Mononuclear cell (primary cell): Measurements from ENCODE around the gene CCM2. TPM values are rescaled to one million over a fixed set of nuclear protein-coding genes. Genes with fewer than 3 reads are reported as not detected.

Experiments used
- H3K27me3 ChIP-seq: 2 replicates; pipeline ENCODE4 v1.6.0; 2011; ENCODE audit warnings: low read length, control low read depth; ENCODE audit not compliant: insufficient read depth
- H3K4me1 ChIP-seq: 2 replicates; pipeline ENCODE4 v1.5.1; 2011; ENCODE audit warnings: mild to moderate bottlenecking, low read length, control low read depth; ENCODE audit not compliant: insufficient read depth
- H3K4me3 ChIP-seq: 2 replicates; pipeline ENCODE4 v1.5.1; 2011; ENCODE audit warnings: mild to moderate bottlenecking, low read length, moderate library complexity
- H3K9me3 ChIP-seq: 2 replicates; pipeline ENCODE4 v1.5.1; 2011; ENCODE audit warnings: low read depth, mild to moderate bottlenecking, control low read depth, low read length
- total RNA-seq: library from RNA; depleted of rRNA; stranded (reverse); fragments of >200 nt; gene quantifications from one replicate; pipeline ENCODE4 v1.2.3, GENCODE V29; 2012

Gene CCM2
- total RNA-seq, 1 donor = 35.7 TPM

GRCh38 chr7:45044338-45044737, 44.3 kb downstream of the CCM2 start:
- no peaks in the 10 kb centered on the region for H3K9me3 ChIP-seq
- no peaks in the 10 kb centered on the region for H3K27me3 ChIP-seq
- H3K4me3 ChIP-seq = no peak overlapping the region
- no peaks in the 10 kb centered on the region for H3K4me1 ChIP-seq

DNA sequence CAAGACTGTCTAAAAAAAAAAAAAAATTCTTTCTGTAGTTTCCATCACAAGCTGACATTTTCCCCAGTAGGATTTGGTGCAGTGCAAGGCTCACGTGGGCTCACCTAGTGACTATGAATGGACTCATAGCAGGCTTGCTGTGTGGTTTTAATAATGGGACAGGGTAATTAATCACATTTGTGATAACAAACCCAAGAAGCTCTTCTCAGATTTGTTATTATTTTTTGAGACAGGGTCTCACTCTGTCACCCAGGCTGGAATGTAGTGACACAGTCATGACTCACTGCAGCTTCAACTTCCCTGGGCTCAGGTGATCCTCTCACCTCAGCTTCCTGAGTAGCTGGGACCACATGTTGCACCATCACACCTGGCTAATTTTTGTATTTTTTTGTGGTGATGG, 48.7 kb downstream of the CCM2 start:
- H3K4me3 ChIP-seq = no peak overlapping the region
- H3K27me3 ChIP-seq = no peaks in the 10 kb centered on the region
- H3K4me1 ChIP-seq = peaks cover 9% of the 10 kb centered on the region
- H3K9me3 ChIP-seq = no peaks in the 10 kb centered on the region

DNA sequence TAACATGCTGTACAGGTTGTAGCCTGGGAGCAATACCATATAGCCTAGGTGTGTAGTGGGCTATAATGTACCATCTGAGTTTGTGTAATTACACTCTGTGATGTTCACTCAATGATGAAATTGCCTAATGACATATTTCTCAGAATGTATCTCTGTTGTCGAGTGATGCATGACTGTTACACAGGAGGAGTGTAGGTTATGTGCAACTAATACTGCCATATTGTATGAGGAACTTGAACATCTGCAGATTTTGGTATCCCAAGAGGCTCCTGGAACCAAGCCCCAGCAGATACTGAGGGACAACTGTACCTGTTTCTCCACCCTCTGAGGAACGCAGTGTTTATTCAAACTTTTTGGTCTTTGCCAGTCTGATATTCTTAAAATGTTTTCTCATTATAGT, 50.2 kb downstream of the CCM2 start:
- peaks cover 9% of the 10 kb centered on the region for H3K4me1 ChIP-seq
- no peak overlapping the region for H3K4me3 ChIP-seq

GRCh38 chr7:45052011-45052410, 52.0 kb downstream of the CCM2 start:
- Histone ChIP-seq H3K4me3 (no peak overlapping the region), H3K9me3 (no peaks in the 10 kb centered on the region), H3K4me1 (peaks cover 10% of the 10 kb centered on the region), H3K27me3 (no peaks in the 10 kb centered on the region)

More for the DNA sequence above, 50.2 kb downstream of the CCM2 start:
- Histone ChIP-seq H3K27me3 (no peaks in the 10 kb centered on the region), H3K9me3 (no peaks in the 10 kb centered on the region)

- no peak overlapping the region for H3K4me3 ChIP-seq
- no peaks in the 10 kb centered on the region for H3K9me3 ChIP-seq
- H3K4me1 ChIP-seq = peaks cover 20% of the 10 kb centered on the region
- no peaks in the 10 kb centered on the region for H3K27me3 ChIP-seq
Observed at GRCh38 chr7:45053401-45053800, 53.4 kb downstream of the CCM2 start.

DNA sequence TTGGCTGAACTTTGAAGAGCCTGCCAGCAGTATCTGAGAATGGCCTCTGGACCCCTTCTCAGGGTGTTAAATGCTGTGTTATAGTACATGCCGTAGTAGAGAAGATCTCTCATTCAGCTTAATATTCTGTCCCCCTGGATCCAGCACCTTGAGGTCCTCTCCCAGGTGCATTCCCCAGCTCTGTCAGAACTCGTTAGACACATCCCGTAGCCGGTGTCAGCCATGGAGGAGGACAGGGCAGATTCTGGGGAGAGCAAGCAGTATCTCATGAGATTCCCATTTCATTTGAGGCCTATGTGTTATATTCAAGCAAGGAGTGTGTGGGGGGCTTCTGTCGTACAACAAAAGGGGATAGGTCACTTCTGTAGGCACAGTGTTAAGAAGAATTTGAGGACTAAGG, 53.9 kb downstream of the CCM2 start:
- peaks cover 20% of the 10 kb centered on the region for H3K4me1 ChIP-seq

DNA sequence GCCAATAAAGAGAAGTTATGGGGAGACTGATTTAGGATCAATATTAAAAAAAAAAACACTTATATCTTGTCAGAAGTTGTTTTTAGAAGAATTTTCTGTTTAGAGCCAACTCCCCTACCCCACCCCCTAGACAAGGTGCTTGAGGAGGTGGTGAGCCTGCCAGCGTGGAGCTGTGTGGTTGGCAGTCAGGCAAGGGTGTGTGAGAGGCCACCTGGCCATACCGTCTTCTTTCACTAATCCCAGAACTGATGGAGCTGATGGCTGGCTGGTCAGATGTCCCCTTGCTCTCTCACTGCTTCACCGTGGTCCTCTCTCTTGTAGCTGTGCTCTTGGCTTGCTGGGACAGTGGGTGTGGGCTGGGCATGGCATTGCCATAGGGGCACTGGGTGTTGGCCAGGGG, 54.4 kb downstream of the CCM2 start:
- H3K27me3 ChIP-seq = no peaks in the 10 kb centered on the region
- H3K9me3 ChIP-seq = no peaks in the 10 kb centered on the region
- no peak overlapping the region for H3K4me3 ChIP-seq
- peaks cover 20% of the 10 kb centered on the region for H3K4me1 ChIP-seq

More for the DNA sequence above, 53.9 kb downstream of the CCM2 start:
- Histone ChIP-seq H3K4me3 (no peak overlapping the region), H3K27me3 (no peaks in the 10 kb centered on the region), H3K9me3 (no peaks in the 10 kb centered on the region)

DNA sequence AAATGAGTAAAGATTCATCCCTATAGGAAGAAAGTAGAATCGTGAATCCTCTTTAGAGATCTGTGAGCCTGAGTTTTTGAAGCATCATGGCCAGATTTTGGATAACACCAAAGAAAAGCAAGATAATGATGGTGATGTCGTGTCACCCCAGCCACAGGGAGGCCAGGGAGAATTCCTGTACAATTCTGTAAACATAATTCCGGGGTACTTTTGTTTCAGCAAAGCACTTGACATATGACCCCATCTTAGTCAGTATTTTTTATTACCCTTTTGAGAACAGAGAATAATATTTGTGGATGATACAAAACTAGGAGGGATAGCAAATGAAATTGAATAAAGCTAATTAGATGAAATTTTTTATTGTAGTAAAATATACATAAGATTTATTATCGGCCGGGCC, 55.0 kb downstream of the CCM2 start:
- Histone ChIP-seq H3K27me3 (no peaks in the 10 kb centered on the region), H3K4me3 (no peak overlapping the region), H3K9me3 (no peaks in the 10 kb centered on the region), H3K4me1 (peaks cover 20% of the 10 kb centered on the region)

DNA sequence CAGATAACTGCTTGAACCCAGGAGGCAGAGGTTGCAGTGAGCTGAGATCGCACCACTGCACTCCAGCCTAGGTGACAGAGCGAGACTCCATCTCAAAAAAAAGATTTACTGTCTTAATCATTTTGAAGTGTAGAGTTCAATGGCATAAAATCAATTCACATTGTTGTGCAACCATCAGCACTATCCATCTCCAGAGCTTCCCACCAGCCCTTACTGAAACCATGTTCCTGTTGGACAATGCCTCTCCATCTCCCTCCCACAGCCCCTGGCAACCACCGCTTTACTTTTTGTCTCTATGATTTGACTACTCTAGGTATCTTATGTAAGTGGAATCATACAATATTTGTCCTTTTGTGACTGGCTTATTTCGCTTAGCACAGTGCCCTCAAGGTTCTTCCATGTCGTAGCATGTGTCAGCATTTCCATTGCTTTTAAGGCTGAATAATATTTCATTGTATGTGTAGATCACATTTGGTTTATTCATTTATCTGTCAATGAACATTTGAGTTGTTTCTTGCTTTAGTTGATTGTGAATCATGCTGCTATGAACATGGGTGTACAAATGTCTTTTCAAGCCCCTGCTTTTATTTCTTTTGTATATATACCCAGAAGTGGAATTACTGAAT, 55.7 kb downstream of the CCM2 start:
- Histone ChIP-seq H3K27me3 (no peaks in the 10 kb centered on the region), H3K4me1 (peaks cover 25% of the 10 kb centered on the region)

DNA sequence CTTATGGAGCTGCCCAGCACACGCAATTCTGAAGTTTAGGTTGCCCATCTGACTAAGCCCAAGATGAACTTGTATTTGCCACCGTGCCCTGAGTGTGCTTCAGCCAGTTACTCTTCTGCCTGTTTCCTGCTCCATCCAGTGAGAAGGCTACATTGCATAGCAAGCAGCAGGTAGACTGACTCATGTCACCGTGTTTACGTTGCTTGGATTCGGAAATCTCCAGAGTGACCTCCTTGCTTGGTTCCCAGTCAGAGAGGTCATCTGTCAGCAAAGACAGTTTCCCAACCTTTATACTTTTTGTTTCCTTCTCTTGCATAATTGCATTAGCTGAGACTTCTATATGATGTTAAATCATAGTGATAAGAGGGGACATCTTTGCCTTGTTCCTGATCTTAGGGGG, 57.9 kb downstream of the CCM2 start:
- Histone ChIP-seq H3K27me3 (no peaks in the 10 kb centered on the region), H3K9me3 (no peaks in the 10 kb centered on the region), H3K4me1 (peaks cover 44% of the 10 kb centered on the region), H3K4me3 (no peak overlapping the region)

More for the DNA sequence above, 55.7 kb downstream of the CCM2 start:
- no peak overlapping the region for H3K4me3 ChIP-seq
- no peaks in the 10 kb centered on the region for H3K9me3 ChIP-seq

DNA sequence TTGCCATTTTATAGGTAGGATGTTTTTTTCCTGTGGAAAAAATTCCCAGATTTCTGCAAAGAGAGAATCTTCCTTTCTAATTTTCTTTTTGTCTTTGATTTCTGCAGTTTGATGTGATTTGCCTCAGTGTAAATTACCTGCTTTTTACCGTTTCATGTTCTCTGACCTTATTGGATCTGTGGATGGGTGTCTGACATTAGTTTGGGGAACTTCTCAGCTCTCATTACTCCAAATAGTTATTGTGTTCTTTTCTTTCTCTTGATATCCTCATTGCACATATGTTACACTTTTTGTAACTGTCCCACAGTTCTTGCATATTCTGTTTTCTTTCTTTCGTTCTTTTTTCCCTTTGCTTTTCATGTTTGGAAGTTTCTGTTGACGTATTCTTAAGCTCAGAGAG, 60.3 kb downstream of the CCM2 start:
- H3K4me3 ChIP-seq = no peak overlapping the region
- peaks cover 42% of the 10 kb centered on the region for H3K4me1 ChIP-seq

GRCh38 chr7:45061352-45061751, 61.4 kb downstream of the CCM2 start:
- Histone ChIP-seq H3K4me1 (peaks cover 42% of the 10 kb centered on the region), H3K4me3 (no peak overlapping the region), H3K27me3 (no peaks in the 10 kb centered on the region), H3K9me3 (no peaks in the 10 kb centered on the region)

More for the DNA sequence above, 60.3 kb downstream of the CCM2 start:
- H3K9me3 ChIP-seq = no peaks in the 10 kb centered on the region
- H3K27me3 ChIP-seq = no peaks in the 10 kb centered on the region

DNA sequence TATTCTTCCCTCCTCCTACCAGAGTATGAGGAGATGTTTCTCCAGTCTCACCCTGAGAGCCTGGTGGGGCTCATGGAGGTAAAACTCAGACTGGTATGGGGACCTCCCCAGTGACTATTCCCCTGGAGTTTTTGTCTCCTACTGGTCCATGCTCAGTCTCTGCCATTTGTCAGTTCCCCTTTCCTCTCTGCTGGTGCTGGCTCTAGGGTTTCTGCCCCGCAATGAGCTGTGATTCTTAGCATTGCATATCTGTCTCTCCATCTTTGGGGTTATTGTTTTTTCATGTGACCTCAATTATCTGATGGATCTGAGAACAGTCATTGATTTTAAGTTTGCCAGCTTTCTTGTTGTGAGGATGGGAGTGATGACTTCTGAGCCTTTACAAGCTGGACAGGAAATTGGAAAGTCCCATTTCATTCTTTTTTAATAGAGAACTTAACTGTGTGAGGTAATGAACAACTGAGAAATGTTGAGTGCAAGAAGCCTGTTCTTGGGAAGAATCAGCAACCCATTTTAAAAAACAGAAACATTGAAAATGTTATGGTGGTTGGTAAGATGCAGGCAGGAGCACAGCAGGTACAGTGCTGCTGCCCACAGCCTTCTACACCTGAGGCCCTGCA, 61.9 kb downstream of the CCM2 start:
- Histone ChIP-seq H3K4me3 (no peak overlapping the region), H3K9me3 (no peaks in the 10 kb centered on the region), H3K4me1 (peaks cover 42% of the 10 kb centered on the region), H3K27me3 (no peaks in the 10 kb centered on the region)

DNA sequence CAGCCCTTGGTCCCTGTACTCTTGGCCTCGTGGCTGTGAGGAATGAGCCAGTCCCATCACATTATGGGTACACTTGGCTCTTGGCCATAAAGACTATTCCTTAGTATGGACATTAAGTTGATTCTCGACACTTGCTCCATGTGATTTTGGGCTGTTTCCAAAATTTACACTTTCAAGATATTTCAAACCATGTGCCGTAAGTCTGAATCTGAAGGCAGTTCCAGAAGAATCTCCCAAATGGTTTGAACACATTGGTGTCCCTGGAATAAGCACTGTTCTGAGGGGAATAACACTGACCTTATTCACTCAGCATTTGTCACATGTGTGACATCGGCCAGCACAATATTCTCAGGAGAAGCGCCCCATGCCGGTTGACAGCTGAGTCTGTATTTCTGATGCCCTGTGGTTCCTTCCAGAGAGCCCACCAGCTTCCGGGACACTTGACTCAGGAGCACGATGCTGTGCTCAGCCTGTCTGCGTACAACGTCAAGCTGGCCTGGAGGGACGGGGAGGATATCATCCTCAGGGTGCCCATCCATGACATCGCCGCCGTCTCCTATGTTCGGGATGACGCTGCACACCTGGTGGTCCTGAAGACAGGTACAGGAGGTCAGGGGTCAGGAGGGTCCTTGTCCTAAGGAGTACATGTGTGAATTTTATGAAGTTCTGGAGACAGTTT, 64.2 kb downstream of the CCM2 start:
- H3K4me1 ChIP-seq = peaks cover 44% of the 10 kb centered on the region
- H3K9me3 ChIP-seq = no peaks in the 10 kb centered on the region
- no peak overlapping the region for H3K4me3 ChIP-seq
- H3K27me3 ChIP-seq = no peaks in the 10 kb centered on the region

DNA sequence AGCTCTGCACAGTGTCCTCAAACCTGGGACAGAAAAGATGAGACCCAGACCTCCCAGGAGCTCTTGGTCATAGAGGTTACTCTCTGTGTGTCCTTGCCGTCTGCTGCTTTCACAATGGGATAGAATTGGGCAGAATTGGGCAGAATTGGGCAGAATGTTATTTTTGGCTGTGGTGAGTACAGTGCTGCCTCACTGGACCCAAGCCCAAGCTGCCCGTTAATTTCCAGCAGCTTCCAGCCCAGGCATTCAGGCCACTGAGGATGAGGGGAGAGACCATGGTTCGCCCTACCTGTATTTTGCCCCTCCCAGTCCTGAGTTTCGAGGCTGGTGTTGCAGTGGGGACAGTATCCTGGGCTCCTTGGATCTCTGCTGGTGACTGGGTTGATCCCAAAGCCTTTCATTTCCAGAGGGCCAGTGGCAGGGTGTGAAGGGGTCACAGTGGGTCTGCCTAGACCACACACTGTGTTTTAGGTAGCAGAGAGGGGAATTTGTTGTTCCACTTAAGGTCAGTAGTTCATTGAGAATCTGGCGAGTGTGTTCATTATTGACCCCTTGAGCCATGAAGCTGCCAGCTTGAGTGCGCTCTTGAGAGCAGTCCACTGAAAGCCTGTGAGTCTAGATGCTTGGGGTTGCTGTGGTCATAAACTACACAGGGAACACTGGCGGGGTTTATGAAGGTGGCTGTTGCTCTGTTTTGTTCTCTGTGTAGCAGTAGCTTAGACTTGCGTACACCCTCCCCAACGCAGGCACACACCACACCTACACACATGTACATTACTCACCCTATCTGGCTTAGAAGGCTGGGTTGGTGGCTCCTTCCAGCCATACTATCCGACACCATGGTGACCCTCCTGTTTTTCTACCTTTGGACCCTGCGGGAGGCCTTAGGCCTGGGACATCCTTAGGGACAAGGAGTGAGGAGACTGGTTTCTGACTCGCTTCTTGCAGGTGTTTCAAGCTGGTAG, 65.3 kb downstream of the CCM2 start:
- peaks cover 44% of the 10 kb centered on the region for H3K4me1 ChIP-seq
- no peaks in the 10 kb centered on the region for H3K9me3 ChIP-seq
- no peaks in the 10 kb centered on the region for H3K27me3 ChIP-seq
- H3K4me3 ChIP-seq = no peak overlapping the region
